Right lobe of liver (tissue), 4 donors: Measurements from ENCODE around the gene RNPS1.

Experiments used
- CTCF ChIP-seq, 4 donors: fragments of 200-600 bp in 3 of 4; fragments of 450-650 bp in 1 of 4; IDR thresholded peaks; one replicate each; pipeline versions ENCODE4 v1.5.1 to v1.8.0; 2016 to 2022; ENCODE audit warnings: antibody characterized with exemption in 4 of 4, mild to moderate bottlenecking in 2 of 4
- POLR2A ChIP-seq: fragments of 450-650 bp; IDR thresholded peaks from one replicate; pipeline ENCODE4 v1.6.1; 2017; ENCODE audit warnings: antibody characterized with exemption, mild to moderate bottlenecking
- donor health status: DM: no; HTN: no; CAD: no.
- donor health status: DM: no; HTN: no; CAD: no.
- donor health status: DM: no; HTN: yes; CAD: no.

GRCh38 chr16:2271848-2272461, 4.0 kb upstream of the RNPS1 start:
- TF ChIP-seq CTCF (IDR thresholded peaks at IDR 0.05) (no peak), POLR2A (no peak)
